LHCN-M2 (cell line): ENCODE data around the gene GPR25. TPM values are rescaled to one million over a fixed set of nuclear protein-coding genes. Genes with fewer than 3 reads are reported as not detected.
"Not testable (repeated sequence)": the region's sequence is repeated elsewhere in the genome, so short reads cannot be mapped to it uniquely, and the experiment has no call there.

ENCODE experiments used
- DNase-seq: peaks from one replicate; pipeline ENCODE4 v3.0.0-alpha.2; 2012; ENCODE audit warnings: low read depth
- total RNA-seq: library from RNA; depleted of rRNA; stranded (reverse); fragments of >200 nt; gene quantifications from 2 replicates; pipeline ENCODE4 v1.2.3, GENCODE V29; 2014; rRNA removed

The GPR25 gene
- total RNA-seq, 1 experiment from 2014 or later: not detected

DNA sequence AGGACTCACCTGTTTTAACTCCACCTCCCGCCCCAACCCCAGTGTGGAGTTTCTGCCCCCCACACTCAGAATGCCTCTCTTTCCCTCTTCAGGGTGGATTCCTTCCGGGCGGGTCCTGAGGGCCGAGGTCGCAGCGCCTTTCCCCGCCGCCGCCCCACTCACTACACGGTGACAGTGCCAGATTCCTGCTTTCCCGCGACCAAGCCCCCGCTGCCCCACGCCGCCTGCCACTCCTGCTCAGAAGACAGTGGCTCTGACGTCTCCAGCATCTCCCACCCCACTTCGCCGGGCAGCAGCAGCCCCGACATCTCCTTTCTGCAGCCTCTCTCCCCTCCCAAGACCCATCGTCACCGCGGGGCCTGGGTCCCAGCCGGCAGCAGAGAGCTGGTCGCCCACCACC is 38.6 kb downstream of the GPR25 start:
- DNase-seq: no peak

DNA sequence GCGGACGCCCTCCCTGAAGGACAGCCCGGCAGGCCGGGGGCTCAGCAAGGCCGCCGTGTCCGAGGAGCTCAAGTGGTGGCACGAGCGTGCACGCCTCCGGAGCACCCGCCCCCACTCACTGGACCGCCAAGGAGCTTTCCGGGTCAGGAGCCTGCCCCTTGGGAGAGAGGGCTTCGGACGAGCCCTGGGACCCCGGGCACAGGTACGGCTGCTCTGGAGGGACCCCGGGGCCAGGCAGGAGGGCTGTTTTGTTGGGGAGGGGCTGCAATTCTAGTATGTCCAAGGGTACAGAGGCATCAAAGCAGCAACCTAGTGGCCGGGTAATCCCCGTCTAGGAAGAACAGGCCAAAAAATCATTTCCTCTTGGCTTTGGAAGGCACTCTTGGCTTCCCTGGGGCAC is 39.2 kb downstream of the GPR25 start:
- not testable (repeated sequence) for DNase-seq

DNA sequence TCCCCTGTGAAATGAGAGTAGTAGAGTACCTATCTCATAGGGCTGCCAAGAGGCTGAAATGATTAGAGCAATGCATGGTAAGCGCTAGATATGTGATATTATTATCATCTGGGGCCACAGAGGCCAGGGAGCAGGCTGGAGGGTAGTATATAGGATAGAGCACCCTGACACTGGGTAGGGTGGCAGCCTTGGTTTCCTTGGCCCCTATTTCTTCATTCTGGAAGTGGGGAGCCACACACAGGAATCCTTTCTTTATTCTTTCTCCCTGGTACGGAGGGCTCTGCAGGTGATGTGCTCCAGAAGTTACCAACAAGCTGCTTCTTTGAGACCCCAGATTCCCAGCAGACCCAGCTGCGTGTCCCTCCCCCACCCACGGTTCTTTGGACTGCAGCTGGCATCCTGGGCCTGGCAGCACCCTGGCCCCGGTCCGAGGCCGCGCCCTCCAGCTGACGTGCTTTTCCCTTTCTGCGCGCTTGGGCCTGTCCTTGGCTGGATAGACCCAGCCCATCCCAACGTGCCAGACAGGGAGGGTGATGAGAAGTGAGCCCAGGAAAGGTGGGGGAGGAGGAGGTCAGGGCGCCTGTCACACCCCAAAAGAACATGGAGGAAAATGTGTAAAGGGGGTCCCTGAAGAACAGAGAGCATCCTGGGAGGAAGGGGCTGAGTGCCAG is 40.1 kb downstream of the GPR25 start:
- DNase-seq: no peak

DNA sequence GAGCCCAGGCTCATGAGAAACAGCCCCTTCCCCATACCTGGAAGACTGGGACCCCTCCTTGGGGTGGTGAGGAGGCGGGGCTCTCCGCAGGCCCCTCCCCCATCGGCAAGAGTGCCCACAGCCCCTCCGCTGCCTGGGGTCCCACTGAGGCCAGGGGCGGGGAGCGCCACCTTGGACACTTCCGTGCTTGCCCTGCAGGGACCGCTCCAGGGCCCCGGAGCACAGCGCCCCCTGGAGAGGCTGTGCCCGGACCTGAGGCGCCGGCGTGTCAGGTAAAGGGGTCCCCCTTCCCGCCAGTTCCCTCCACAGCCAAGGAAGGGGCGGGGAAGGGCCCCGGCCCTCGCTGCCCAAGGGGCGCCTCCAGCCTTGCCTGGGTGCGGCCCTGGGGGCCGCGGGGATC is 43.4 kb downstream of the GPR25 start:
- no peak for DNase-seq

DNA sequence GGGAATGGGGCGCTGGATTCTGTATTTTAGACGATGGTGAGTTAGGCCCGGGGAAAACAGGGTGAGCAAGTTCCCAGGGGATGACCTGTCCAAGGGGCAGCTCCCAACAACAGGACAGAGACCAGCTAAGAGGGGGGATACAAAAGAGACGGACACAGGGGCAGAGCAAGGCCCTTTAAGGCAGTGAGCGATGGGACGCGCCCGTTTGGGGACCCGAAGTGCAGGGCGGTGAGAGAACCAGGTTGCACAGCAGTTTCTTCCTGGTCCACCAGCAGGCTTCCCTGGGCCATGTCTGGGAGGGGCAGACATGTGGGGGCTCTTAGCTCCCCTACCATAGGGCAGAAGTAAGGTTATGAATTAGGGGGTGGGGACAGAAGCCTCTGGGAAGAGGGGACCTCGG is 43.9 kb downstream of the GPR25 start:
- DNase-seq: no peak

DNA sequence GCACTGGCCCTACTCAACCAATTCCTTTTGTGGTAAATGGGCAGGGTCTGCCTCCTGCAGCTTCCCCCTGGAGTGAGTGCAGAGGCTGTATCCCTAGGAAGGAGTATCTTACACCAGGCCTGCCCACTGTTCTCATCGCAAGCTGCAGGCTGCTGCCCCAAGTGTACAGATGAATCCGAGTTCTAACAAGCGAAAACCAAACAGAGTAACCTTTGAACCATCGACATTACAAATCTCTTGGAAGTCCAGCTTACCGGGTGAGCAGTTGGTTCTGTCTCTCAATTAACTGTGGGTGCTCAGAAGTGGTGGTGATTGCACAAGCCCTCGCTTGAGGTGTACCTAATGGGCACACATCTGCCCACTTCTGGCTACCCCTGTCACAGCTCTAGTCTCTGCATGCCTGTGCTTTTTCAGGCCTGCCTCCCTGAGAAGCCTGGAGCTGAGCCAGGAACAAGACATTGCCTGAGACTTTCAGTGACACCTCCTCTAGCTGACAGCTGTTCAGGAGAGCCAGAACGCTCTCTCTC is 44.6 kb downstream of the GPR25 start:
- DNase-seq: peak; percentile 83

DNA sequence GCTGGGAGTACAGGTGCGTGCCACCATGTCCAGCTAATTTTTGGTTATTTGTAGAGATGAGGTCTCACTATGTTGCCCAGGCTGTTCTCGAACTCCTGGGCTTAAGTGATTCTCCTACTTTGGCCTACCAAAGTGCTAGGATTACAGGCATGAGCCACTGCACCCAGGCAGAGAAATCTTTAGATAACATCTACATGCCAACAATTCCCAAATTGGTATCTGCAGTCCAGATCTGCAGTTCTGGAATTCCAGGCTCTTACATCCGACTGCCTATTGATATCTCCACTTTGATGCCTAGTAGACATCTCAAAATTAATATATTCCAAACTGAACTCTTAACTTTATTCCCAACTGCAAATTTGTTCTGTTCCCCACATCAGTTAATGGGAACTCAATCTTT is 45.2 kb downstream of the GPR25 start:
- no peak for DNase-seq

DNA sequence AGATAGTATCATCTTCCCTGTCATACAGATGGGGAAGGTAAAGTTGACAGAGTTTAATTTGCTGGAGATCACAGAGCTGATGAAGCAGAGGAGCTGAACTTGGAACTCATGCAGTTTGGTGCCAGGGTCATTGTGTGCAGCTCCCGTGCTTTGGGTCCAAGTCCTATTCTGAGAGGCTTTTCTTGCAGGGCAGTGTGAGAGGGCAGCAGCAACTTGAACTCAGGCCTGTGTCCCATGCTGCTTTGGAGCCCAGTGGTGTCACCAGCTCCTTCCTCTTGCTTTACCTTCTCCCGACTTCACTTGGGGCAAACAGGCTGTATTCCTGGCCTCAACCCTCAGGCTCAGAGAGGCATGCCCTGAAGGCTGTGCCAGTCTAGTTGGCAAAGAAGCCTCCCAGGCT is 46.6 kb downstream of the GPR25 start:
- DNase-seq: no peak

DNA sequence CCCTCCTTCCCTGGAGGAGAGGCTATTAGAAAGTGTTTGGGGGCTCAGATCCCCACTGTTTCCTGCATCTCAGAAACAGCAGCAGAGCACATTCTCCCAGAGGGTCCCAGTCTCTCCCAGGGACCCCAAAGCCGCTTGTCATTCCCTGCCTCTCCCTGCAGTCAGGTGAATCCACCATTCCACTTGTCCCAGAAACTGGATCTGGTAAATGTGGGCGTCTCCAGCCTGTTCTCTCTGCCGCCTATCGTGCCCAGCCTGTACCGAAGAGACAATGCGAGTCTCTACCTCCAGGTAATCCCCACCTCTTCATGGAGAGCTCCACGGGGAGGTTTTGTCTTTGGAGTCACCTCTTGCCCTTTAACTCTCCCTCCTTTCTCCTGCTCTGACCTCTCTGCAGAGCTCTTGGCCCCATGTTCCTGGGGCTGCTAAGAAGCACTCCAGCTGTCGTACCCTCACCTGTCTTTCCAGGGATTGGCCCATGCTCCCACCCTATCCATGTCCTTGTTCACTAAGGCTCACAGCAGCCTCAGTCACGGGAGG is 48.9 kb downstream of the GPR25 start:
- no peak for DNase-seq

DNA sequence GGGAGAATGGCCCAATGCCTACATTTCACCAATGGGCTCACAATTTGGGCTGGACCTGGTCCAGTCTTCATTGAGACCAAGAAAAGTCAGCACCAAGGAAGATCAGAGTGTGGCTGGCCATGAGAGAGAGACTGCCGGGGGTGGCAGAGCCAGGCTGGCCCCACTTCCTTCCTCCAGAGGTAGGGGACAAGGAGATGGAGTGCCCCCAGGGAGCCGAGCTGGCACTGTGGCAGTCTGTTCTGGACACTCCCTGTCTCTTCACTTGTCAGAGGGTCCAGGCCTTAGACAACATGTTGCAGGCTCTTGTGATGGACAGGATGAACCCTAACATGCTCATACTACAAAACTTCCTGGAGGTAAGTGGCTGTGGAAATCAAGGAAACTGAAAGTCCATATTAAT is 49.6 kb downstream of the GPR25 start:
- no peak for DNase-seq

DNA sequence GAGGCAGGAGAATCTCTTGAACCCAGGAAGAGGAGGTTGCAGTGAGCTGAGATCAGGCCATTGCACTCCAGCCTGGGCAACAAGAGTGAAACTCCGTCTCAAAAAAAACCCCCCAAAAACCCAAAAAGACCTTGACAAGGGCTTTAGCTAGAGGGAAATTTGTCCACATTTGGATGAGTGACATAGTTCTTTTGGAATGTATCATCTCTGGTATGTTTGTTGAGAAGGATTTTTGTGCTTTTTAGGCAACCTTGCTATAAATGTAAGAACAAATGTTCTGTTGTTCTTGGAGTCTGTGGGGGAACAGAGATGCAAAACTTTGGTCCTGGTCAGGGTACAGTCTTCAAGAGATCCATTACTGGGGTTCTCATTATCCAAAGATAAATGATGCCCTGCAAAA is 50.8 kb downstream of the GPR25 start:
- peak; percentile 16 for DNase-seq

Other genes with a start within 250 kb of the GPR25 start
- gene DDX59, start 203.1 kb upstream of the GPR25 start, total RNA-seq: 15.8 and 21.2 TPM in 2 replicates
- gene CAMSAP2, start 134.1 kb upstream of the GPR25 start, total RNA-seq: 30.8 and 35.2 TPM in 2 replicates
- gene INAVA, start 21.9 kb downstream of the GPR25 start, total RNA-seq: 0.63 and 1.5 TPM in 2 replicates
- gene KIF21B, start 150.7 kb downstream of the GPR25 start, total RNA-seq: under 0.01 and 0.06 TPM in 2 replicates
- gene CACNA1S, start 239.4 kb downstream of the GPR25 start, total RNA-seq: 0.17 TPM in 1 of 2 replicates, not detected in the other